HG02938 (cell line): ENCODE measurements around the gene GCH1.
"Not testable (repeated sequence)": the region's sequence is repeated elsewhere in the genome, so short reads cannot be mapped to it uniquely, and the experiment has no call there.

Source experiments
- ATAC-seq: cut with Tn5 transposase; IDR thresholded peaks from one replicate; pipeline ENCODE4 v1.9.1; 2021; ENCODE audit warnings: mild to moderate bottlenecking, moderate library complexity; ENCODE audit not compliant: unreplicated experiment

Gene GCH1

GRCh38 chr14:54804538-54805041 lies 98.0 kb downstream of the GCH1 start:
- no peak for ATAC-seq

DNA sequence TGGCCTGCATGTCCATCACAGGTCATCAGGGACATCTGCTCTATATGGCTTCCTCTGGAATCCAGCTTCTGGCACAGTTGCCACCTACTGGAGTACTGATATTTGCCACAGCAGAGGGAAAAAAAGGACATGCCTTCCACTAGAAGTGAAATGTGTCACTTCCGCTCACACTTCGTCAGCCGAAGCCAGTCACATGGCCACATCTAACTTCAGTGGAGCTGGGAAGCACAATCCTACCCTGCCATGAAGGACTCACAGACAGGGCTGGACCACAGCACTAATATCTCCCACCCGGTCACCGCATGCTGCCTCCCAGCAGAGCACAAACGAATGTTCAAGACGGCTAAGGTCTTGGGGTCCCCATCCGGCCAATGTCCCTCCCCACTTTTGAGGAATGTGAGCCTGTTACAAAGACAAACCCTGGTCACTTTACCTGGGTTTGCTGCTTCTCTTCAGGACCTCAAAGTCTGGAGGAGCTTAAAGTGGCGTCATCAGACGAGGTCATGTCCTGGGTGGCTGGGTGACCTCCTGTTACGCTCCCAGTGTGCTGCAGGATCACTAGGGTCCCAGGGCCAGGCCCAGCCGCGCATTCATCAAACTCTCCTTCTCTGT lies 98.6 kb downstream of the GCH1 start:
- no peak for ATAC-seq

GRCh38 chr14:54803396-54803795 lies 99.2 kb downstream of the GCH1 start:
- no peak for ATAC-seq

GRCh38 chr14:54801482-54801881 lies 101.1 kb downstream of the GCH1 start:
- not testable (repeated sequence) for ATAC-seq

DNA sequence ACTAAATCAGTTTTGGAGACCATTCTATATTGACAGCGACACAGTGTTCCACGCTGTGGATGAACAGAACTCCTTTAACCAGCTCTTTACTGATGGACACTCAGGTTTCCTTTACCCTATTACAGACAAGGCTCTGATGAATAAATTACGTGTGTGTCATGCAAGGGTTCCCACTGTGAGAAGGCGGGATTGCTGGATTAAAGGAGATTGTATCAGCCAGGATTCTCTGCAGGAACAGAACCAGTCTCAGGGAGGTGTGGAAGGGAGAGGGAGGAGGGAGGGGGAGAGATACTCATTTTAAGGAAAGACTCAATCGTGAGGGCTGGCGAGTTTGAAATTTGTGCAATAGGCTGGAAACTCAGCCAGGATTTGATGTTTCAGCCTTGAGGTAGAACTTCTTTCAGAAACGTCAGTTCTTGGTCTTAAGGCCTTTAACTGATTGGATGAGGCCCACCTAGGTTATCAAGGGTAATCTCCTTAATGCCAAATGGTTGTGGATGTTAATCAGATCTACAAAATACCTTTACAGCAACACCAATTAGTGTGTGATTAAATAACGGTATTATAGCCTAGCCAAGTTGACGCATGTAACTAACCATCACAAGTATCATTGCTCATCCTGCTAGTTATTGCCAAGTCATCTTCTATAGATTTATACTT lies 104.0 kb downstream of the GCH1 start:
- ATAC-seq: no peak

- ATAC-seq: no peak
These were observed 104.6 kb downstream of the GCH1 start for GRCh38 chr14:54797986-54798385.

GRCh38 chr14:54797556-54797955 lies 105.1 kb downstream of the GCH1 start:
- ATAC-seq: no peak

DNA sequence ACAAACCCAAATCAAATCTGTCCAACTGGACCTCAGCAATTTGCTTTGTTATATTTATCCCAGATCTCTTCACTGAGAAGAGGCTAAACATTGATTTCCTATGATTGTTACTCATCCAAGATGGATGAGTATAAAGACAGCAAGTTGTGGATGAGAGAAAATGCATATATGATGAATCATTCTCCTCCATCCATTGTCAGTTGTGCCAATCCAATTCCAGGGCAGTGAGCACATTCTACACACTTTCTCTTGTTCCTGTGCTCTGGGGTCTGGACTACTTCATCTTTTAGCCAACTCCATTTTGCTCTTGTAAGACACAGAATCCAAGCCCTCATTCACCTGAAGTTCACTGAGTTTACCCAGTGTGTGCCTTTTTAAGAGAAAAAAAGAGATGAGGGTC lies 105.7 kb downstream of the GCH1 start:
- ATAC-seq: no peak

GRCh38 chr14:54794796-54795195 lies 107.8 kb downstream of the GCH1 start:
- ATAC-seq: no peak

- ATAC-seq: no peak
These were observed 108.5 kb downstream of the GCH1 start for GRCh38 chr14:54794159-54794558.

GRCh38 chr14:54792288-54792687 lies 110.3 kb downstream of the GCH1 start:
- no peak for ATAC-seq
